HUES48 (cell line): Measurements from ENCODE around the gene TAP2.

Experiments
- H3K27ac ChIP-seq: one replicate; pipeline ENCODE4 v1.7.0; 2013; ENCODE audit warnings: low read depth, low read length, inconsistent platforms
- H3K27me3 ChIP-seq: 2 replicates; pipeline ENCODE4 v1.6.1; 2013; ENCODE audit warnings: mild to moderate bottlenecking, low read length; ENCODE audit not compliant: control insufficient read depth, insufficient read depth
- H3K36me3 ChIP-seq: 2 replicates; pipeline ENCODE4 v1.6.1; 2013; ENCODE audit warnings: low read length; ENCODE audit not compliant: control insufficient read depth, insufficient read depth
- H3K4me1 ChIP-seq: 2 replicates; pipeline ENCODE4 v1.6.1; 2013; ENCODE audit warnings: mild to moderate bottlenecking, low read length; ENCODE audit not compliant: control insufficient read depth, insufficient read depth
- H3K4me3 ChIP-seq: 2 replicates; pipeline ENCODE4 v1.5.1; 2013; ENCODE audit warnings: mild to moderate bottlenecking, low read depth, low read length
- H3K9ac ChIP-seq: 2 replicates; pipeline ENCODE4 v1.6.1; 2013; ENCODE audit warnings: mild to moderate bottlenecking, low read depth, low read length, moderate library complexity
- H3K9me3 ChIP-seq: 2 replicates; pipeline ENCODE4 v1.6.1; 2013; ENCODE audit warnings: low read length; ENCODE audit not compliant: control insufficient read depth, insufficient read depth

Gene TAP2

DNA sequence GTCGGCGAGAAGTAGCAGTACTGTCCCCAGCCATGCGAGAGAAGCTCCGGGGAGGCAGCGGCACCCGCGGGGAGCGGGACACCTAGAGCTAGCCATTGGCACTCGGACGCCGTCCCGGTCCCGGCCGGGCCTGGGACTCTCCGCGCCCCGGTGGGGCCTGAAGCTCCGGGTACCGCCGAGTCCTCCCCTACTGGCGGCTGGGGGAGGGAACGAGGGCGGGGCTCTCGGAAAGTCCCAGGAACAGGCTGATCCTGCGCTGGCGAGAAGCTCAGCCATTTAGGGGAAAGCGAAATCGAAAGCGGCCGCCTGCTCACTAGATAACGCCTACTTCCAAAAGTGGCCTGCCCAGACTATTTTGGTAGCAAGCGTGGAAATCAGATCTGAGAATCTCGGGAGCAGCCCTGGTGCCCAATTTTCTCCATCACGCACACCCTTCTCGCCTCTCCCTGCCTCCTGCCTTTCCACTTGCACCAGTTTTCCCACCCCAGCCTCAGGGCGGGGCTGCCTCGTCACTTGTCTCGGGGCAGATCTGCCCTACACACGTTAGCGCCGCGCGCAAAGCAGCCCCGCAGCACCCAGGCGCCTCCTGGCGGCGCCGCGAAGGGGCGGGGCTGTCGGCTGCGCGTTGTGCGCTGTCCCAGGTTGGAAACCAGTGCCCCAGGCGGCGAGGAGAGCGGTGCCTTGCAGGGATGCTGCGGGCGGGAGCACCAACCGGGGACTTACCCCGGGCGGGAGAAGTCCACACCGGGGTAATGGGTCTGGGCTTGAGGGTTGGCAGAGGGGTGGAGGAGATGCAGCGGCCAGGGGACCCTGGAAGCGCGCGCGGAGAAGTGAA is 15.2 kb upstream of the TAP2 start, which contains the start of the genes PSMB9 and TAP1:
TSS of gene PSMB9 (plus strand) at position 652 of the 835 bp plus-strand sequence. CDS start at position 690, 38 bp downstream.
TSS of gene TAP1 (minus strand) at position 164 of the 835 bp plus-strand sequence. CDS start at position 96, 68 bp downstream.
- Histone ChIP-seq H3K9ac (peak within 1 kb of the TSS; percentile 27; the same call in 1 of the 2 replicates), H3K36me3 (peaks cover 11% of the 10 kb centered on the region), H3K9me3 (no peaks in the 10 kb centered on the region), H3K4me1 (peaks cover 5% of the 10 kb centered on the region; the same call in 1 of the 2 replicates), H3K4me3 (peak within 1 kb of the TSS; percentile 71), H3K27ac (peak within 1 kb of the TSS; percentile 53), H3K27me3 (peaks cover 52% of the 10 kb centered on the region)

DNA sequence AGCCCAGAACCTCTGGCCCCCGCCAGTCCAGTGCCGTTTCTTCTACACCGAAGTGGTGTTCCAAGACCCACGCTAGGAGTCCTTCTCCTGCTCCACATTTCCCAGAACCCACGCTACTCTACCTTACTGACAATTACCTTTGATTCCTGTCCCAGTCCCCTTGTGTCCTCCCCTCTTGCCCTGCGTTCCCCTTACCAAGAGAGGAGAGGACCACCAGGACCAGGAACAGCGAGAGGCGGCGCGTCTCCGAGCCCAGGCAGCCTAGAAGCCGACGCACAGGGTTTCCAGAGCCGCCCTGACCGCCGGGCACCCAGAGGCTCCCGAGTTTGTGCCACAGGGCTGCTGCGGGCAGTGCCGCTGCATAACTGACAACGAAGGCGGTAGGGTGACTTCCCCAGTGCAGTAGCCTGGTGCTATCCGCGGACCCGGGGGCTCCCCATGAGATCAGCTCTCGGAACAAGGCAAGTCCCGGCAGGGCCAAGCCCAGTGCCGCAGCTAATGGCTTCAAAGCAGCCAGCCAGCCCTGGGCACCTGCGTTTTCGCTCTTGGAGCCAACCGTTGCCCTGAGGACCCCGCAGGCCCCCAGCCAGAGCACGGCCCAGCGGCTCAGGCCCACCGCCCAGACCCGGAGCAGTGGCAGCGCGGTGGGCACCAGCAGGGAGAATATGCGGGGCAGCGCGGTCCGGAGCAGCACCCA is 14.5 kb upstream of the TAP2 start:
- Histone ChIP-seq H3K9ac (peak overlapping the region; percentile 25; the same call in 1 of the 2 replicates), H3K27ac (no peak overlapping the region), H3K36me3 (peaks cover 18% of the 10 kb centered on the region), H3K27me3 (peaks cover 52% of the 10 kb centered on the region), H3K9me3 (no peaks in the 10 kb centered on the region), H3K4me3 (peak overlapping the region; percentile 71), H3K4me1 (peaks cover 5% of the 10 kb centered on the region; the same call in 1 of the 2 replicates)

DNA sequence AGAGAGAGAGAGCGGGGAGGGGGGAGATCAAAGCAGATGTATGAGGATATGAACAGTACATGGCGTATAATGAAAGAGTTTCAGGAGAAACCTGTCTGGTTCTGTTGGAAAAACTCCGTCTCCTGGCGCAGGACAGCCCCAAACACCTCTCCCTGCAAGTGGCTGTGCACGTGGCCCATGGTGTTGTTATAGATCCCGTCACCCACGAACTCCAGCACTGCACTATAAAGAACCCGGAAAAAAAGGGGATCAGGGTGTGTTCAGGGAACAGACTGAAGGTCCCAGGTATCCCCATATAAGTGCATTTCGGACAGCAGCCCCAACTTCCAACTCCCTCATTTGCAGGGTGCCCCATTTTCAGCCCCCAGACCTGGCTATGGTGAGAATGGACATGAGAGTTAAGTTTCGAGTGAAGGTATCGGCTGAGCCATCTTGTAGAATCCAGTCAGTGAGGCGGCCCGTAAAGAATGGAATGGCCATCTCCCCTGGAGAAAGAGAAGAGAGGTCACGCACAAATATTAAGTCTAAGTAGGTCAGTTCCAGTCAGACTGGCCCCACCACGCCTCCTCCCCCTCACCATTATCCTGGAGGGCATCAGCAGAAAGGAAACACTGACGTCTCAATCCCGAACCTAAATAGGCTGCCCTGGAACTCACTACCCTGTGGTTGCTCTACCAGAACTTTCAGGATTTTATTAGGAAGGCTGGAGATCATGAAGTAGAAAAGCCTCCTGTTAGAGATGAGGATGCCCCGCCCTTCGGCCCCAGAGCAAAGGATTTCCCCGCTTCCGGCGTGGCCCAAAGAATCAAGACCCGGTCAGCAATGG is 13.7 kb upstream of the TAP2 start:
- H3K4me1 ChIP-seq = peaks cover 5% of the 10 kb centered on the region; the same call in 1 of the 2 replicates
- H3K27me3 ChIP-seq = peaks cover 48% of the 10 kb centered on the region
- no peak overlapping the region for H3K27ac ChIP-seq
- H3K4me3 ChIP-seq = peak overlapping the region; percentile 71
- H3K36me3 ChIP-seq = peaks cover 23% of the 10 kb centered on the region
- no peak overlapping the region for H3K9ac ChIP-seq
- no peaks in the 10 kb centered on the region for H3K9me3 ChIP-seq

DNA sequence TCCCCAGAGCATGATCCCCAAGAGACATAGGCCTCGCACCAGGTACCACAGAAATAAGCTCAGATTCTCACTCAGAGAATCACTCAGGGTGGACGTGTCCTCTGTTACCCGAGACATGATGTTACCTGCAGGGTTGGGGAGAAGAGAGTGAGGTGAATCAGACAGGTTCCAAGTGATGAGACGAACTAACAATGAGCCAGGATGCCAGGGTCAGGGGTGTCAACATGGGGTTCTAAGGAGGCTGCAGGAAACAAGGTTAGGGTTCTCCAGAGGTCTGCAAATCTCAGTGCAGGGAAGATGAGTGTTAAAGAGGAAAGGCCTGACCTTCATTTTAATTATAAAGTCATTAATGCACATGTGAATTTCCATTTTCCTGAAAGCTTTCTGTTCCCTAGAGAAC is 12.5 kb upstream of the TAP2 start:
- no peak overlapping the region for H3K27ac ChIP-seq
- peaks cover 44% of the 10 kb centered on the region for H3K27me3 ChIP-seq

DNA sequence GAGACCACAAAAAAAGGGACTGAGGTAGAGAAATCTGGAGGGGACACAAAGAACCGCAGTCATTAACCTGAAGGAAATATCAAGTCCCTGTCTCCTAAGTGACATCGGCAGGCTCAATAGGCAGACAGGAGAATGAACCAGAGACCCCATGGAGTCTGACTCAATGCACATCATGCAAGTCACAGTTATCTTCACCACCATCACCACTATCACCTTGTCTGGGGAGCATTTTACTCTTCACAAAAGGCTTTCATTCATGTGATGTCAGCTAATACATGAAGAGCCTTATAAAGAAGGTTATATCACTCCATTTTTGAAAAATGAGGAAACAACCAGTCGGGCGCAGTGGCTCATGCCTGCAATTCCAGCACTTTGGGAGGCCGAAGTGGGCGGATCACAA is 10.6 kb upstream of the TAP2 start:
- H3K27me3 ChIP-seq = peaks cover 26% of the 10 kb centered on the region
- no peak overlapping the region for H3K4me3 ChIP-seq
- peaks cover 5% of the 10 kb centered on the region; the same call in 1 of the 2 replicates for H3K4me1 ChIP-seq
- no peak overlapping the region for H3K27ac ChIP-seq
- no peaks in the 10 kb centered on the region for H3K9me3 ChIP-seq
- H3K36me3 ChIP-seq = peaks cover 29% of the 10 kb centered on the region
- H3K9ac ChIP-seq = no peak overlapping the region

More for the DNA sequence above, 12.5 kb upstream of the TAP2 start:
- Histone ChIP-seq H3K9ac (no peak overlapping the region), H3K4me1 (peaks cover 5% of the 10 kb centered on the region; the same call in 1 of the 2 replicates), H3K9me3 (no peaks in the 10 kb centered on the region), H3K36me3 (peaks cover 29% of the 10 kb centered on the region), H3K4me3 (no peak overlapping the region)

DNA sequence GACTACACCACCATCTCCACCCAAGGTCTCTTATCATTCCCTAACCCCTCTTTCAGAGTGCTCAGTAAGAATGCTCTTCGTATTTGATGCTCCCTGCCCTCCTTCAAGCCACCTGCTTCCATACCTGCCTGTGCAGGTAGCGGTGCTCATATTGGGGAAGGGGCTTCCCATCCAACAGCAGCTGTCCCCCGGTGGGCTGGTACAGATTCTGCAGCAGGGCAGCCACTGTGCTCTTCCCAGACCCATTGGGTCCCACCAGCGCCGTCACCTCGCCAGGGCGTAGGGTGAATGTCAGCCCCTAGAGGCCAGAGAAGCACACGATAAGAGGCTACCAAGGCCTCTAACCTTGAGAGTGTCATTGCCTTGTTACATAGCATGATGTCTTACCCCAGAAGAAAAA is 9.3 kb upstream of the TAP2 start:
- peaks cover 35% of the 10 kb centered on the region for H3K27me3 ChIP-seq
- no peak overlapping the region for H3K9ac ChIP-seq
- H3K27ac ChIP-seq = no peak overlapping the region
- H3K4me3 ChIP-seq = no peak overlapping the region
- no peaks in the 10 kb centered on the region for H3K9me3 ChIP-seq
- H3K36me3 ChIP-seq = peaks cover 29% of the 10 kb centered on the region
- H3K4me1 ChIP-seq = peaks cover 10% of the 10 kb centered on the region

DNA sequence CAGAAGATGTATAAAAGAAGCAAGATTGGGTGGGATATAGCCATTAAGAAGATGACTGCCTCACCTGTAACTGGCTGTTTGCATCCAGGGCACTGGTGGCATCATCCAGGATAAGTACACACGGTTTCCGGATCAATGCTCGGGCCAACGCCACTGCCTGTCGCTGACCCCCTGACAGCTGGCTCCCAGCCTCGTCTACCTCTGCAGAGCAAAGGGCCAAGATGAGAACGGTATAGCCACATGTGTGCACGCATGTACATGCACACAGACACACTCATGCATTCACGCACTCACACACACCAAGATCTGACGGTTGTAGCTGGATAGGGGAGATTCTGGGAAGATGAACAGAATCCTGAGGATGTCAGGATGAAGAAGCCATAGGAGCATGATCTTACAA is 8.5 kb upstream of the TAP2 start:
- H3K9ac ChIP-seq = no peak overlapping the region
- no peak overlapping the region for H3K4me3 ChIP-seq
- peaks cover 29% of the 10 kb centered on the region for H3K36me3 ChIP-seq
- H3K4me1 ChIP-seq = peaks cover 5% of the 10 kb centered on the region; the same call in 1 of the 2 replicates
- H3K27ac ChIP-seq = no peak overlapping the region
- H3K9me3 ChIP-seq = no peaks in the 10 kb centered on the region
- H3K27me3 ChIP-seq = peaks cover 30% of the 10 kb centered on the region

DNA sequence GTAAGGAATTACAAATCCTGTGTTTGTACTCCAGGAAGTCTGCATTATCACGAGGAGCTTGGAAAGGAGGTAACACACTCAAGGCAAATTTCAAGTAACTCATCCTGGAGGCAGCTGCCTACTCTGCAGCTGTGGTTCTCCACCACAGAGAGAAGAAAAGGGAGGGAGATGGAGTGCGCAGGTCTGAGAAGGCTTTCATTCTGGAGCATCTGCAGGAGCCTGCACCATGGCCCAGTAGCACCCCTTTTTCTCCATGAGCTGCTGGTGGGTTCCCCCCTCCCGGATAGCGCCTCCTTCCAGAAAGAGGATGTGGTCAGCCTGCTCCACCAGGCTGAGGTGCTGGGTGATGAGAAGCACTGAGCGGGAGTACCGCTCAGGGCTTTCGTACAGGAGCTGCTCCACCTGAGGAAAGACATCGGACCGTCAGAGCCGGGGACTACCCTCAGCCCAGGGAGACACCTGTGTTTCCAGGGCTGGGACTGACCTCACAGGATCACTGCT is 6.9 kb upstream of the TAP2 start:
- H3K27ac ChIP-seq = no peak overlapping the region
- no peaks in the 10 kb centered on the region for H3K9me3 ChIP-seq
- peaks cover 24% of the 10 kb centered on the region for H3K36me3 ChIP-seq
- peaks cover 5% of the 10 kb centered on the region; the same call in 1 of the 2 replicates for H3K4me1 ChIP-seq
- H3K27me3 ChIP-seq = peaks cover 17% of the 10 kb centered on the region
- no peak overlapping the region for H3K4me3 ChIP-seq
- no peak overlapping the region for H3K9ac ChIP-seq

DNA sequence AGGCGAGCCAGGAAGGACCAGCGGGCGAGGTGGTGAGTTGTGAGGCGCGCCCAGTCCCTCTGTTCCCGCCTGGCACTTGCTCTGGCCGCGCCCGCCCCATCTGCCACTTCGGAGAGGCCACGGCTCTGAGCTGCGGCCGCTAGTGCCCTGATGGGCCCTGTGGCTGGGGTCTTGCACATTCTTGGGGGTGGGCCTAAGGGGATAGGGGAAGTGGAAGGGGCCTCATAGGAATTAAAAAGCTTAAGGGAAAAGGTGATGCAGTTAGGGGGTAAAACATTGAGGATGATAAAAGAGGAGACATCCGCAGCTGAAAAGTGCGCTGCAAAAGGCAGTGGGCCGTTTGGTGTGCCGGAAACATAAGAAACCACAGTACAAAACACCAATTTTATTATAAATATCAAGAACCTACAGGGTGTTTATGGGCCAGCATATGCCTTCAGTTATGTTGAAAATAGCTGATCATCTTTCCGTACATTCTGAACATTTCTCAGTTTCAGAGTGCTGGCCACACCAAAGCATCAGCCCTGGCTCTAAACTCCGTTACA is 6.4 kb upstream of the TAP2 start:
- peak overlapping the region; percentile 83 for H3K4me3 ChIP-seq

More for the DNA sequence above, 6.4 kb upstream of the TAP2 start:
- Histone ChIP-seq H3K27ac (no peak overlapping the region), H3K4me1 (peaks cover 5% of the 10 kb centered on the region; the same call in 1 of the 2 replicates), H3K27me3 (peaks cover 17% of the 10 kb centered on the region), H3K9me3 (no peaks in the 10 kb centered on the region), H3K9ac (no peak overlapping the region), H3K36me3 (peaks cover 20% of the 10 kb centered on the region)
